ENCODE data around the gene NFATC2. TPM values are rescaled to one million over a fixed set of nuclear protein-coding genes. Genes with fewer than 3 reads are reported as not detected.
"Not testable (repeated sequence)": the region's sequence is repeated elsewhere in the genome, so short reads cannot be mapped to it uniquely, and the experiment has no call there.

Gene NFATC2
- total RNA-seq, 1 donor from 2014 or later = not detected

DNA sequence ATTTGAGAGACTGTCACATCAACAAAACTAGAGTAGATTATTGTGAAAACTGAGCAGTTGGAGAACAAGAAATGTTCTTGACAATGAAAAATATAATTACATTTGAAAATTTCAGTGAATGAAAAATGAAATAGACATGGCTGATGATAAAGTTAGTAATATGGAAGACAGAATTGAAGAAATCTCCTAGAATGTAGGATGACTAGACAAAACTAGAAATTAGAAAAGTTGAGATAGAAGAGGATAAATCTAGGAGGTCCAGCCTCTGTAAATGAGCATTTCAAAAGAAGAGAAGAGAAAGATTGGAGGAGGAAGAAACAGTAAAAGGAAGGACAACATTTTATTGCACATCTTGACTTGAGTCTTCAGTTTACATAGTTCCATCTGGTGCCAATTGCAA is 178.7 kb downstream of the NFATC2 start:
- DNase-seq (ENCODE audit: low read depth) = no peak

DNA sequence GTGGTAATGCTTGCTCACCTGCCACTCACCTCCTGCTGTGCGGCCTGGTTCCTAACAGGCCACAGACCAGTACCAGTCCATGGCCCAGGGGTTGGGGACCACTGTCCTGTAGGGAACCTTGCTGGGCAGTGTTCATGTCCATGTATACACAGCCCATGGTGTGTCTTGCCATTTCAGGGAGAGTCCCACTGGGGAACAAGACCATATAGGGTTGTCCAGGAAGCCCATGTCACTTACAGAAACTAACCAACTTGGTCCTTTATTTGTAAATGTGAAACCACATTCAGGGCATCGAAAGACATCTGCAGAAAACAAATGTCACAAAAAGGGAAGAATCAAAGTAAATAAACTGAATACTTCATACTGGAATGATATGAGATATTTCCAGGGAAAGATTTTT is 179.1 kb downstream of the NFATC2 start:
- DNase-seq (ENCODE audit: low read depth) = no peak

- DNase-seq (ENCODE audit: low read depth) = no peak
These were observed 180.3 kb downstream of the NFATC2 start for GRCh38 chr20:51362254-51362653.

- DNase-seq (ENCODE audit: low read depth) = no peak
These were observed 181.3 kb downstream of the NFATC2 start for GRCh38 chr20:51361258-51361657.

DNA sequence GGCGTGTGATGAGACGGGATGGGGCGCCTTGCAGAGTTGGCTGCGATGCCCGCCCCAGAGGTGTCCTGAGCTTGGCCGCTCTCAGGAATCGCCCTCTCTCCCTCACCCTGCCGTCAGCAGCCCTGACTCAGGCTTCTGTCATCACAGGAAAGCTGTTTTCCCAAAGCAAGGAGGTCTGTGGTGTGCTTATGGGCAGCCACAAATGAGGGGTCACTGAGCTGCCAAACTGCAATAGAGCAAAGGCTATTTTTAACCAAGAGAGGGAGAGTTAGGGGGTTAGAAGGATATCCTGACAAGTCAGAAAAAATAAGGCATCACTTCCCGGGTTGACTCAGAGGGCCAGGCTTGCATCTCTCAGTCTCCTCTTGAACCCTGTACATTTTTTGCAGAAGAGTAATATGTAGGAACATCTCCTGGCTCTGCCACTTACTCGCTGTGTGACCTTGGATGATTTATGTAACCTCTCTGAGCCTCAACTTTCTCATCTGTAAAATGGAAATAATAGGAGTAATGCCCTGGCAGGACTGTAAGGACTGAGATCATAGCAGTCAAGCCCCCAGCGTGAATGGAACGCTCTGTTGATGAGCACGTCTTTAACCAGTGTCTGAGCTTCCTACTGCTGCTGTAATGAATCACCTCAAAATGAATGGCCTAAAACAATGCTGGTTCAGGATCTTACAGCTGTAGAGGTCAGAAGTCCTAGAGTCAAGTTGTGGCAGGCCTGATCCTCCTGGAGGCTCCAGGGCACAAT is 181.9 kb downstream of the NFATC2 start:
- DNase-seq (ENCODE audit: low read depth) = peak; percentile 95

- no peak for DNase-seq (ENCODE audit: low read depth)
These were observed 182.6 kb downstream of the NFATC2 start for GRCh38 chr20:51359947-51360346.

DNA sequence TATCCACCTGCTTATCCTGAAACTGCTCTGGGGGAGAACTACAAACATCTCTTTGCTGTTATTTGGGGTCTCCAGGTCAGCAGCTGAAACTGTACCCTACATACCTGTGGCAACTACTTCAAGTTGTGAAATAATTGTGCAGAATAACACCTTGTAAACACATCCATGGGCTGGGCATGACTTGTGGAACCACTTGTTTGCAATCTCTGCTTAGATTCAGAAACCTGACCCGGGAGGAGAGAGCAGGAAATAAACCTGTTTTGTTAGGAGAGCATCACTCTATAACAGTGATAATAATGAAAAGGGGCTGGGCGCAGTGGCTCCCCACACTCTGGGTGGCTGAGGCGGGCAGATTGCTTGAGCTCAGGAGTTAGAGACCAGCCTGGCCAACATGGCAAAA is 183.1 kb downstream of the NFATC2 start:
- DNase-seq (ENCODE audit: low read depth) = no peak

GRCh38 chr20:51358032-51358724 is 184.3 kb downstream of the NFATC2 start:
- no peak for DNase-seq (ENCODE audit: low read depth)

GRCh38 chr20:51357543-51357942 is 185.0 kb downstream of the NFATC2 start:
- DNase-seq (ENCODE audit: low read depth) = no peak

DNA sequence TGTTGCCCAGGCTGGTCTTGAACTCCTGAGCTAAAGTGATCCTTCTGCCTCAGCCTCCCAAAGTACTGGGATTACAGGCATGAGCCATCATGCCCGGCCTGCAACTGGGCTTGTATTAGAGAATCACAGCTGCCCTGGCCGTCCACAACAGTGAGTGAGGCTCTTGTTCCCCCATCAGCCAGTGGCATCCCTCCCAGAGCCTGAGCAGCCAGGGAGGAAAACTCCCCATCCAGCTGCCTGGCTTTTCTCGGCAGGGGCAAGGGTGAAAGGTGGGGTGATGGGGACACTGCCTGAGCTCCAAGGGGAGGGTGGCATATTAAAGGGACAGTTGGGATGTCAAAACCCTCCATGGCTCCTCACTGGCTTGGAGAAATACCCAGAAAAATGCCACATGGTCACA is 185.6 kb downstream of the NFATC2 start:
- no peak for DNase-seq (ENCODE audit: low read depth)

GRCh38 chr20:51354769-51355319 is 187.7 kb downstream of the NFATC2 start:
- DNase-seq (ENCODE audit: low read depth) = peak; percentile 31

GRCh38 chr20:51354191-51354768 is 188.2 kb downstream of the NFATC2 start:
- no peak for DNase-seq (ENCODE audit: low read depth)

DNA sequence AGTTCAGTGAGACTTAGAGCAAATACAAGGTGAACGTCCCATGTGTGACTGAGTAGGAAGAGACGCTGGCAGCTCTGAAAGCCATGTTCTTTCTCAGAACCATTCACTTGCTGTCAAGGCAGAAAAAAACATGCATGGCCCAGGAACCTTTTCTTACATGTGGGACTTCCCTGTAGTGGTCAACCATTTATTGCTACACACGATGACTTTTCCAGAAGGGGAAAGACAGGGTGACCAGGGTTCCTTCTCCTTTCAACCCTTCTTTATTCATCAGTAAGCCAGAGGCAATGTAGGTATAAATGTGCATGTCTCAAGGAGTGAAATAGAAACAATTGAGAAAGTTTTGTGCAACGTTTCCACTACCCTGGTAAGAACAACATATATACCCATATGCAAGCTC is 189.0 kb downstream of the NFATC2 start:
- DNase-seq (ENCODE audit: low read depth) = no peak

DNA sequence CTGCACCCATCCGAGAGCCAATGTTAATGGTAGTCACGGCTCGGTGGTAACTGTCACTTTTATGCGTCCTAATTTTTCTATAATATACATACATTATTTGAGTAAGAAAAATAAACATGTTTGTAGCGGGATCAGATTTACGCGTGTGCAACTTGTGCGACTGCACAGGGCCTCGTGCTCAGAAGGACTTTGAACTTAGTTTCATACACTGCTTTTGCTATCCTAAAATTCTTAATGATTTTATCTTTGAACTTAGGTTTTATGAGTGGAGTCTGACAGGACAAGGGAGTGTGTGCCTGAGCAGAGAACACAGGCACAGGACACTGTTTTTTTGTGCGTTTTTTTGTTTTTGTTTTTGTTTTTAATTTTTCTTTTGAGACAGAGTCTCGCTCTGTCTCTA is 189.7 kb downstream of the NFATC2 start:
- DNase-seq (ENCODE audit: low read depth) = no peak

DNA sequence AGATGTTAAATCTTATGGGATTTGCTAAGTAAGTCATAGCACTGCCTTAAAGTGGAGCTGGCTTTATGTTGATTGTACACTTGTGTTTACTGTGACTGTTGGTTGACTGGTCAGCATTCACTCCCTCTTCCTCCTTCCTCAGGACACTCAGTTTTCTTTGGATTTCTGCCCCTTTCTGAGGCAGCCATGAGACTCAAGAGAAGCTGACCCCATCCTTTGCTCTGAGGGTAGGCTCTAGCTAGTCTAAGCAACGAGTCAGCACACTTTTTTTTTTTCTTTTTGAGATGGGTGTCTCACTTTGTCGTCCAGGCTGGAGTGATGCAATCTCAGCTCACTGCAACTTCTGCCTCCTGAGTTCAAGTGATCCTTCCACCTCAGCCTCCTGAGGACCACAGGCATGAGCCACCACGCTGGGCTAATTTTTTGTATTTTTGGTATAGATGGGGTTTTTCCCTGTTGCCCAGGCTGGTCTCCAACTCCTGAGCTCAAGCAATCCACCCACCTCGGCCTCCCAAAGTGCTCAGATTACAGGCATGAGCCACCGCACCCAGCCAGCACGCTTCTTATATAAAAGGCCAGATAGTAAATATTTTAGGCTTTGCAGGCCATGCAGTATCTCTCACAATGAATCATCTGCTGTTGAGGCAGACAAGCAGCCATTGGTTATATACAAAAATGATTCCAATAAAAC is 191.4 kb downstream of the NFATC2 start:
- no peak for DNase-seq (ENCODE audit: low read depth)

GRCh38 chr20:51348876-51349275 is 193.6 kb downstream of the NFATC2 start:
- no peak for DNase-seq (ENCODE audit: low read depth)

GRCh38 chr20:51347831-51348230 is 194.7 kb downstream of the NFATC2 start:
- no peak for DNase-seq (ENCODE audit: low read depth)

- DNase-seq (ENCODE audit: low read depth) = no peak
These were observed 195.6 kb downstream of the NFATC2 start for GRCh38 chr20:51346686-51347485.

DNA sequence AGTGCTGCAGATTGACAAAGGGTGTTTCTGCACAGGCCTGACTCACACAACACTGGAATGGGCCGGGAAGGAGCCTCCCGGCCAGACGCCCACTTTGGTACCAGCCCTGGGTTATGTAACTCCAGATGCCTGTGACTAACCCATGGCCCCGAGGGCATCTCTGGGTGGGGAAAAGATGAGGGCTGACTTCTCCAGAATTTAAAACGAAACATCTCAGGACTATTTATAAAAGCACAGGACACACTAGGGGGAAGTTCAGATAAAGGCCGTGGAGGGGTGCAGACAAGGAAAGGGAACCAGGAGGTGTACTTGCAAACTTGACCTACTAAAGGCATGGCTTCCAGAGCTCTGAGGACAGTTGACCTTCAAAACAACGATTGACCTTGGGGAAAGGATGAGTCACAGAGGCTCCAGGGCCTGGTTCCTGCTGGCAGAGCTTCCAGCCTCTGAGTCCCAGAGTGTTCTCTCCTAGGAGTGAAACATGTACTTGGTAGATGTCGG is 196.9 kb downstream of the NFATC2 start:
- peak; percentile 42 for DNase-seq (ENCODE audit: low read depth)

DNA sequence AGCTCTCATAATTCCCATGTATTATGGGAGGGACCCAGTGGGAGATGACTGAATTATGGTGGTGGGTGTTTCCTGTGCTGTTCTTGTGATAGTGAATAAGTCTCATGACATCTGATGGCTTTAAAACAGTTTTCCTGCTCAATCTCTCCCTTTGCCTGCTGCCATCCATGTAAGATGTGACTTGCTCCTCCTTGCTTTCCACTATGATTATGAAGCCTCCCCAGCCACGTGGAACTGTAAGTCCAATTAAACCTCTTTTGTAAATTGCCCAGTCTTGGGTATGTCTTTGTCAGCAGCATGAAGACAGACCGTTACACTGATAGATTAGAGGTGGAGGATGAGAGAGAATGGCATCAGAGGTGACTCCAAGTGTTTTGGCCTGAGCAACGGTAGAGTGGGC is 198.7 kb downstream of the NFATC2 start:
- DNase-seq (ENCODE audit: low read depth) = not testable (repeated sequence)
